CD4-positive, alpha-beta memory T cell (primary cell): Measurements from ENCODE around the gene BNIPL. TPM values are rescaled to one million over a fixed set of nuclear protein-coding genes. Genes with fewer than 3 reads are reported as not detected.

ENCODE experiments used
- CTCF ChIA-PET: fragments of 350-600 bp; sonication (Branson Sonifier 250); formaldehyde crosslinking; loops from one replicate; lab custom pipeline; 2021; ENCODE audit warnings: inconsistent platforms; ENCODE audit not compliant: partially characterized antibody; lab: Charles Lee
- POLR2A ChIA-PET: fragments of 350-600 bp; sonication (Branson Sonifier 250); formaldehyde crosslinking; loops from one replicate; lab custom pipeline; 2021; ENCODE audit not compliant: partially characterized antibody; lab: Charles Lee
- DNase-seq, 5 donors: peaks; one replicate each; pipeline versions ENCODE4 v3.0.0 to v3.0.0-alpha.2; 2020 to 2022; ENCODE audit warnings: mixed read lengths in 1 of 5
- H3K27ac ChIP-seq: one replicate; pipeline ENCODE4 v1.7.0; 2013; ENCODE audit warnings: low read depth, low read length
- H3K27me3 ChIP-seq: 2 replicates; pipeline ENCODE4 v1.7.0; 2013; ENCODE audit warnings: mild to moderate bottlenecking, low read length, moderate library complexity; ENCODE audit not compliant: insufficient read depth
- H3K36me3 ChIP-seq: 2 replicates; pipeline ENCODE4 v1.7.0; 2013; ENCODE audit warnings: mild to moderate bottlenecking, low read length, moderate library complexity; ENCODE audit not compliant: insufficient read depth
- H3K4me1 ChIP-seq: 2 replicates; pipeline ENCODE4 v1.7.0; 2013; ENCODE audit warnings: mild to moderate bottlenecking, low read length, moderate library complexity; ENCODE audit not compliant: insufficient read depth
- H3K4me3 ChIP-seq, 2 donors: one replicate each; pipeline ENCODE4 v1.7.0; 2013; ENCODE audit warnings: low read length in 2 of 2, mild to moderate bottlenecking in 1 of 2
- H3K9me3 ChIP-seq, 2 donors: one replicate each; pipeline ENCODE4 v1.7.0; 2013; ENCODE audit warnings: low read length in 2 of 2, control low read depth in 1 of 2; ENCODE audit not compliant: control insufficient read depth in 1 of 2
- H3K27ac Mint-ChIP-seq, 7 donors: one replicate each; pipeline ENCODE4 v1.8.0; 2020 to 2021; ENCODE audit warnings: mixed read lengths in 7 of 7, mild to moderate bottlenecking in 6 of 7, inconsistent platforms in 3 of 7, moderate library complexity in 3 of 7
- H3K27me3 Mint-ChIP-seq, 2 donors: one replicate each; pipeline ENCODE4 v1.8.0; 2020 to 2021; ENCODE audit warnings: mixed read lengths in 2 of 2
- H3K36me3 Mint-ChIP-seq, 2 donors: one replicate each; pipeline ENCODE4 v1.8.0; 2020 to 2021; ENCODE audit warnings: mixed read lengths in 2 of 2, inconsistent platforms in 1 of 2, mild to moderate bottlenecking in 1 of 2
- H3K4me1 Mint-ChIP-seq, 4 donors: one replicate each; pipeline ENCODE4 v1.8.0; 2020 to 2021; ENCODE audit warnings: mixed read lengths in 4 of 4, mild to moderate bottlenecking in 1 of 4
- H3K4me3 Mint-ChIP-seq, 8 donors: one replicate each; pipeline ENCODE4 v1.8.0; 2020 to 2021; ENCODE audit warnings: mixed read lengths in 8 of 8, mild to moderate bottlenecking in 7 of 8, moderate library complexity in 6 of 8, inconsistent platforms in 3 of 8
- H3K9me3 Mint-ChIP-seq, 8 donors: one replicate each; pipeline ENCODE4 v1.8.0; 2020 to 2021; ENCODE audit warnings: mixed read lengths in 8 of 8, mild to moderate bottlenecking in 5 of 8, inconsistent platforms in 3 of 8, moderate library complexity in 1 of 8
- intact Hi-C: fragments of 100-400 bp; cut with micrococcal nuclease; formaldehyde crosslinking; loops from one replicate; pipeline ENCODE4 v1.15.1; 2023
- polyA plus RNA-seq, 2 donors: library from polyadenylated mRNA; unstranded; fragments of 300-500 nt; fragmentation: Illumina TruSeq; gene quantifications; one replicate each; pipeline ENCODE4 v1.2.3, GENCODE V29; 2021
- total RNA-seq, 2 experiments: library from RNA; stranded (reverse); gene quantifications; one replicate each; pipeline ENCODE4 v1.2.3, GENCODE V29; 2021

The BNIPL gene
- total and polyA plus RNA-seq, 4 experiments from 2014 or later, result 4.6 to 8.3 TPM; not detected in 2

DNA sequence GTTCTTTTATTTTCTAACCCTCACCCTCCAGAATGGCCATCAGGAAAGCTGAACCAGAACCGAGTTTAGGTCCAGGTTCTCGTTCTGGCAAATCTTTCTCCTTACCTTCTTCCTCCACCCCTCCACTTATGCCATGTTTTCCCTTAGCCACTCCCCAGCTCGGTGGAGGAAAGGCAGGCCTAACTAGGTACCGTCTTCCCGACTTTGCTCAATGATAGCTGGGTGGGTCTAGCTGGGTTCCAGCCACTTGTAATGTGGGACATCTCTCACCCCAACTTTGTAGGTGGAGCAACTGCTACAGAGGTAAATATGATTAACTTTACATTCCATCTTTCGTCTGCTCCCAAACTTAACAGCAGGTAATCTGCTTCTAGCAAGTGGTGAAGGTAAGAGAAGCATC lies 646 bp downstream of the BNIPL start:
- peaks cover 22 to 24% of the 10 kb centered on the region in 2 donors for H3K36me3 Mint-ChIP-seq
- H3K4me3 Mint-ChIP-seq, result no peak overlapping the region
- Histone ChIP-seq H3K36me3 (peaks cover 14% of the 10 kb centered on the region), H3K9me3 (no peaks in the 10 kb centered on the region), H3K27ac (no peak overlapping the region), H3K4me3 (no peak overlapping the region), H3K27me3 (no peaks in the 10 kb centered on the region), H3K4me1 (no peaks in the 10 kb centered on the region)
- no peaks in the 10 kb centered on the region for H3K27me3 Mint-ChIP-seq
- DNase-seq, result no peak
- intact Hi-C loops, result no loop called here
- ChIA-PET POLR2A (interaction anchor here (1.0 to 2.3 kb wide), 5 partner anchors 9 to 22 kb away, joined by 3 to 7 read pairs (median 6); partner anchors contain the start of genes C1orf56 and CDC42SE1), CTCF (interaction anchor here (0.7 kb wide), 1 partner anchor 10 kb away, joined by 3 read pairs; no protein-coding TSS in a partner anchor)
- H3K4me1 Mint-ChIP-seq, result peaks cover 0 to 8% (median 6%) of the 10 kb centered on the region in 4 donors
- no peaks in the 10 kb centered on the region for H3K9me3 Mint-ChIP-seq
- H3K27ac Mint-ChIP-seq, result peak overlapping the region in 3 of 7 donors; percentile 19 to 72 (median 34)

DNA sequence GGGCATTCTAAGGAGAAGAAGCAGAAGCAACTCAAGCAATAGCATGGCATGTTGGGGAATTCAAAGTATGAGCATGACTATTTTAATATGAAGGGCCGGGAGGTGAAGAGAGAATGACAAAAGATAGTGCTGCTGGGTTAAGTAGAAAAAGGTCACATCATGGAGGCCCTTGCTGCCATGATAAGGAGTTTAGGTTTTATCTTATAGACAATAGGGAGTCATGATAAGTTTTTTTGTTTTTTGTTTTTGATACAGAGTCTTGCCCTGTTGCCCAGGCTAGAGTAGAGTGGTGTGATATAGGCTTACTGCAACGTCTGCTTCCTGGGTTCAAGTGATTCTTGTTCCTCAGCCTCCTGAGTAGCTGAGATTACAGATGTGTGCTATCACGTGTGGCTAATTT lies 3.1 kb downstream of the BNIPL start:
- H3K4me1 ChIP-seq, result peaks cover 12% of the 10 kb centered on the region
- H3K27me3 Mint-ChIP-seq, result no peaks in the 10 kb centered on the region
- no peaks in the 10 kb centered on the region for H3K27me3 ChIP-seq
- H3K27ac Mint-ChIP-seq, result peak overlapping the region in 1 of 7 donors; percentile 36
- CTCF ChIA-PET, result interaction anchor here (1.5 to 2.7 kb wide), 3 partner anchors 9 to 60 kb away, joined by 3 to 7 read pairs (median 5); no protein-coding TSS in a partner anchor
- no peaks in the 10 kb centered on the region for H3K9me3 ChIP-seq
- no peak for DNase-seq
- H3K9me3 Mint-ChIP-seq, result no peaks in the 10 kb centered on the region
- H3K4me3 ChIP-seq, result no peak overlapping the region
- intact Hi-C loops, result no loop called here
- POLR2A ChIA-PET, result interaction anchor here (1.5 to 2.3 kb wide), 2 partner anchors 8 to 10 kb away, joined by 7 to 8 read pairs; partner anchors contain the start of gene C1orf56
- peaks cover 13 to 23% (median 16%) of the 10 kb centered on the region in 4 donors for H3K4me1 Mint-ChIP-seq
- peaks cover 15% of the 10 kb centered on the region in 2 donors for H3K36me3 Mint-ChIP-seq
- H3K27ac ChIP-seq, result no peak overlapping the region
- no peak overlapping the region for H3K4me3 Mint-ChIP-seq
- peaks cover 4% of the 10 kb centered on the region for H3K36me3 ChIP-seq

DNA sequence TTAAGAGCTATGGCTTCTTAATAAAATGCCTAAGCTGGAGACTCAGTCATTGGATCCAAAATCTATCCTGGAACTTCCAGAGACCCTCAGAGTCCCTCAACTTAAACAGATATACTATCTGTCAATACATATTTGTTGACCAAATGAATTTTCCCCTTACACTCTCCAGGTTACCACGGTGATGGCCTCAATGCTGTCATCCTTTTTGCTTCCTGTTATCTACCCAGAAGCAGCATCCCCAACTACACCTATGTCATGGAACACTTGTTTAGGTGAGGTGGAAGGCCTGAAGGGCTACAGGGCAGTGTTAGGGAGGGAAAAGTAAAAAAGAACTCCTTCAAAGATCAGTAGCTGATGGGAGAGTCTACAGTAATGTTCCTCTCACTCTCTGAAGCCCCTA lies 6.8 kb downstream of the BNIPL start:
- peaks cover 19 to 40% (median 31%) of the 10 kb centered on the region in 4 donors for H3K4me1 Mint-ChIP-seq
- H3K36me3 Mint-ChIP-seq, result peaks cover 2 to 4% of the 10 kb centered on the region in 2 donors
- H3K9me3 Mint-ChIP-seq, result no peaks in the 10 kb centered on the region
- ChIA-PET POLR2A (interaction anchor here (0.7 to 10.2 kb wide), 5 partner anchors 8 to 464 kb away, joined by 3 to 325 read pairs (median 12); partner anchors contain the start of genes CDC42SE1, MCL1 and MLLT11), CTCF (interaction anchor here (0.9 to 2.7 kb wide), 6 partner anchors 14 to 111 kb away, joined by 3 to 20 read pairs (median 8); partner anchors contain the start of gene CDC42SE1)
- Histone ChIP-seq H3K36me3 (no peaks in the 10 kb centered on the region), H3K9me3 (no peaks in the 10 kb centered on the region), H3K27me3 (no peaks in the 10 kb centered on the region), H3K4me3 (no peak overlapping the region), H3K27ac (no peak overlapping the region), H3K4me1 (peaks cover 24% of the 10 kb centered on the region)
- DNase-seq, result peak in 1 of 5 donors; percentile 22
- H3K4me3 Mint-ChIP-seq, result peak overlapping the region in 2 of 8 donors; percentile 13 to 46
- H3K27ac Mint-ChIP-seq, result peak overlapping the region in 5 of 7 donors; percentile 22 to 78 (median 60)
- intact Hi-C loops, result no loop called here
- H3K27me3 Mint-ChIP-seq, result no peaks in the 10 kb centered on the region

DNA sequence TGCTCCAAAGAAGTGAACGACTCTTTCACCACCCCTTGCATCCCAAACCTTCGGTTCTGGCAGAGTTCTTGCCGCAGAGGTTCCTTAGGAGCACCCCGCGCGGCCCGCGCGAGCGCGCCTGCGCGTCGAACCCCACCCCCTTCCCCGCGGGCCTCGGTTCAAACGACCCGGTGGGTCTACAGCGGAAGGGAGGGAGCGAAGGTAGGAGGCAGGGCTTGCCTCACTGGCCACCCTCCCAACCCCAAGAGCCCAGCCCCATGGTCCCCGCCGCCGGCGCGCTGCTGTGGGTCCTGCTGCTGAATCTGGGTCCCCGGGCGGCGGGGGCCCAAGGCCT lies 11.2 kb downstream of the BNIPL start, which contains the start of gene C1orf56:
Gene C1orf56 (plus strand): TSS at position 161 of the 334 bp plus-strand sequence. CDS start 97 bp downstream, at position 258.
- Mint-ChIP-seq H3K9me3 (no peaks in the 10 kb centered on the region), H3K4me3 (peak within 1 kb of the TSS; percentile 86 to 95 (median 90)), H3K36me3 (peaks cover 20 to 25% of the 10 kb centered on the region in 2 donors), H3K27ac (peak within 1 kb of the TSS; percentile 88 to 98 (median 93)), H3K27me3 (no peaks in the 10 kb centered on the region), H3K4me1 (peaks cover 37 to 81% (median 62%) of the 10 kb centered on the region in 4 donors)
- Histone ChIP-seq H3K4me1 (peaks cover 38% of the 10 kb centered on the region), H3K9me3 (no peaks in the 10 kb centered on the region), H3K4me3 (peak within 1 kb of the TSS; percentile 59 to 74), H3K27me3 (no peaks in the 10 kb centered on the region), H3K36me3 (peaks cover 11% of the 10 kb centered on the region), H3K27ac (peak within 1 kb of the TSS; percentile 74)
- CTCF ChIA-PET, result interaction anchor here (0.9 to 3.8 kb wide), 9 partner anchors 11 to 108 kb away, joined by 4 to 76 read pairs (median 8); partner anchors contain the start of genes CDC42SE1, MINDY1, MLLT11 and TNFAIP8L2
- POLR2A ChIA-PET, result interaction anchor here (0.6 to 16.6 kb wide), 17 partner anchors 8 to 280 kb away, joined by 3 to 325 read pairs (median 6); partner anchors contain the start of genes BNIPL, CDC42SE1, GABPB2 and LYSMD1
- DNase-seq, result peak; percentile 42 to 66 (median 53)
- intact Hi-C loops, result no loop called here

DNA sequence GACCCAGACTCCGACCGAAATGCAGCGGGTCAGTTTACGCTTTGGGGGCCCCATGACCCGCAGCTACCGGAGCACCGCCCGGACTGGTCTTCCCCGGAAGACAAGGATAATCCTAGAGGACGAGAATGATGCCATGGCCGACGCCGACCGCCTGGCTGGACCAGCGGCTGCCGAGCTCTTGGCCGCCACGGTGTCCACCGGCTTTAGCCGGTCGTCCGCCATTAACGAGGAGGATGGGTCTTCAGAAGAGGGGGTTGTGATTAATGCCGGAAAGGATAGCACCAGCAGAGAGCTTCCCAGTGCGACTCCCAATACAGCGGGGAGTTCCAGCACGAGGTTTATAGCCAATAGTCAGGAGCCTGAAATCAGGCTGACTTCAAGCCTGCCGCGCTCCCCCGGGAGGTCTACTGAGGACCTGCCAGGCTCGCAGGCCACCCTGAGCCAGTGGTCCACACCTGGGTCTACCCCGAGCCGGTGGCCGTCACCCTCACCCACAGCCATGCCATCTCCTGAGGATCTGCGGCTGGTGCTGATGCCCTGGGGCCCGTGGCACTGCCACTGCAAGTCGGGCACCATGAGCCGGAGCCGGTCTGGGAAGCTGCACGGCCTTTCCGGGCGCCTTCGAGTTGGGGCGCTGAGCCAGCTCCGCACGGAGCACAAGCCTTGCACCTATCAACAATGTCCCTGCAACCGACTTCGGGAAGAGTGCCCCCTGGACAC lies 11.7 kb downstream of the BNIPL start:
- H3K36me3 ChIP-seq, result peaks cover 16% of the 10 kb centered on the region
- H3K27me3 ChIP-seq, result no peaks in the 10 kb centered on the region
- H3K36me3 Mint-ChIP-seq, result peaks cover 22 to 28% of the 10 kb centered on the region in 2 donors
- intact Hi-C loops, result loop anchor here (1.0 to 2.0 kb wide), 4 partner anchors 8 to 39 kb away; partner anchors contain the start of gene PRUNE1
- H3K27ac Mint-ChIP-seq, result peak overlapping the region; percentile 88 to 98 (median 93)
- H3K27ac ChIP-seq, result peak overlapping the region; percentile 74
- H3K4me3 ChIP-seq, result peak overlapping the region; percentile 59 to 74
- H3K4me1 ChIP-seq, result peaks cover 38% of the 10 kb centered on the region
- peaks cover 35 to 81% (median 61%) of the 10 kb centered on the region in 4 donors for H3K4me1 Mint-ChIP-seq
- H3K4me3 Mint-ChIP-seq, result peak overlapping the region; percentile 86 to 95 (median 90)
- ChIA-PET POLR2A (interaction anchor here (0.8 to 16.6 kb wide), 16 partner anchors 9 to 233 kb away, joined by 3 to 325 read pairs (median 6); partner anchors contain the start of genes BNIPL, CDC42SE1, GABPB2 and LYSMD1), CTCF (interaction anchor here (0.5 to 3.8 kb wide), 12 partner anchors 9 to 108 kb away, joined by 3 to 76 read pairs (median 6); partner anchors contain the start of genes CDC42SE1, MINDY1, MLLT11 and TNFAIP8L2)
- no peaks in the 10 kb centered on the region for H3K9me3 Mint-ChIP-seq
- no peaks in the 10 kb centered on the region for H3K9me3 ChIP-seq
- H3K27me3 Mint-ChIP-seq, result no peaks in the 10 kb centered on the region
- peak; percentile 59 to 72 (median 64) for DNase-seq

DNA sequence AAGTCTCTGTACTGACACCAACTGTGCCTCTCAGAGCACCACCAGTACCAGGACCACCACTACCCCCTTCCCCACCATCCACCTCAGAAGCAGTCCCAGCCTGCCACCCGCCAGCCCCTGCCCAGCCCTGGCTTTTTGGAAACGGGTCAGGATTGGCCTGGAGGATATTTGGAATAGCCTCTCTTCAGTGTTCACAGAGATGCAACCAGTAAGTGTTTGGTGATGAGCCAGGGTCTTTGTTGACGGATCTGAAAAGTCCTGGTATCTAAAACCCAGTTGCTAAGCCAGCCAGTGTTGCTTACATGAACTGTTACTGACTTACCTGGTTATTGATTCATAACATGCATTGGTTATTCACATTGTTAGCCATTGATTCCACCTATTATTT lies 12.3 kb downstream of the BNIPL start:
- ChIA-PET CTCF (interaction anchor here (0.7 to 3.8 kb wide), 6 partner anchors 9 to 107 kb away, joined by 3 to 76 read pairs (median 12); partner anchors contain the start of genes CDC42SE1, MINDY1, MLLT11 and TNFAIP8L2), POLR2A (interaction anchor here (0.6 to 16.6 kb wide), 13 partner anchors 9 to 117 kb away, joined by 3 to 325 read pairs (median 7); partner anchors contain the start of genes CDC42SE1, GABPB2, LYSMD1 and MINDY1)
- DNase-seq, result no peak
- no peaks in the 10 kb centered on the region for H3K27me3 ChIP-seq
- Mint-ChIP-seq H3K27me3 (no peaks in the 10 kb centered on the region), H3K9me3 (no peaks in the 10 kb centered on the region), H3K36me3 (peaks cover 25 to 34% of the 10 kb centered on the region in 2 donors), H3K4me3 (peak overlapping the region; percentile 86 to 95 (median 90)), H3K4me1 (peaks cover 31 to 81% (median 58%) of the 10 kb centered on the region in 4 donors), H3K27ac (peak overlapping the region; percentile 88 to 98 (median 93))
- peak overlapping the region; percentile 74 for H3K27ac ChIP-seq
- peaks cover 38% of the 10 kb centered on the region for H3K4me1 ChIP-seq
- intact Hi-C loops, result loop anchor here (1.0 to 2.0 kb wide), 4 partner anchors 8 to 40 kb away; partner anchors contain the start of gene PRUNE1
- no peaks in the 10 kb centered on the region for H3K9me3 ChIP-seq
- H3K4me3 ChIP-seq, result peak overlapping the region; percentile 59 to 74
- peaks cover 22% of the 10 kb centered on the region for H3K36me3 ChIP-seq
